K562 (cell line): ENCODE results near the gene RGS6. TPM values are rescaled to one million over a fixed set of nuclear protein-coding genes. Genes with fewer than 3 reads are reported as not detected.

Source experiments
- ATAC-seq: fragments of 200-7000 bp; cut with Tn5 transposase; 3 replicates; pipeline ENCODE4 v1.9.1; 2020; ENCODE audit warnings: moderate library complexity
- BruUV-seq: library from RNA; stranded (reverse); fragments of 400-500 nt; replicated peaks from 2 replicates; lab custom pipeline; 2021; lab: Mats Ljungman, UMichigan
- CTCF ChIA-PET: fragments of 300-600 bp; formaldehyde crosslinking; extraction: SDS; loops from one replicate; lab custom pipeline; 2021; ENCODE audit warnings: low intra/inter-chr PET ratio; lab: Yijun Ruan, JAX
- POLR2A ChIA-PET: fragments of 300-600, 350-650 bp; sonication (Branson Sonifier 250); formaldehyde crosslinking; extraction: SDS; loops from one replicate; lab custom pipeline; 2021; ENCODE audit warnings: antibody characterized with exemption, inconsistent platforms; lab: Yijun Ruan, JAX
- DNase-seq, 4 experiments: peaks; one replicate each; pipeline versions ENCODE4 v3.0.0 to v3.0.0-alpha.2; 2011 to 2018; ENCODE audit warnings: low spot score in 3 of 4, mixed read lengths in 3 of 4; ENCODE audit errors: extremely low read depth in 1 of 4
- FAIRE-seq: peaks from 2 replicates; lab custom pipeline; 2011; peaks lifted over from hg19 to GRCh38; lab: Jason Lieb, UNC
- H2AFZ ChIP-seq: 2 replicates; pipeline ENCODE4 v1.6.0; 2011; ENCODE audit warnings: low read depth, low read length, control low read depth, inconsistent platforms
- H3K27ac ChIP-seq: fragments of 200-600 bp; 3 replicates; pipeline ENCODE4 v1.8.0; 2011; ENCODE audit warnings: low read depth, mild to moderate bottlenecking, control low read depth, inconsistent platforms, low read length, moderate library complexity, mixed read lengths; ENCODE audit errors: extremely low read depth
- H3K27me3 ChIP-seq, 2 experiments: fragments of 300-600 bp in 1 of 2; 2 replicates in 1 of 2; 3 replicates in 1 of 2; pipeline versions ENCODE4 v1.6.0 to v1.8.0; 2011; ENCODE audit warnings: inconsistent platforms in 2 of 2, low read length in 2 of 2, mild to moderate bottlenecking in 1 of 2, mixed read lengths in 1 of 2, moderate library complexity in 1 of 2; ENCODE audit not compliant: control insufficient read depth in 2 of 2, insufficient read depth in 2 of 2
- H3K36me3 ChIP-seq: fragments of 300-600 bp; 3 replicates; pipeline ENCODE4 v1.8.0; 2011; ENCODE audit warnings: mild to moderate bottlenecking, low read length, inconsistent platforms; ENCODE audit not compliant: control insufficient read depth, insufficient read depth
- H3K4me1 ChIP-seq, 2 experiments: fragments of 200-600 bp in 1 of 2; replicated peaks in 1 of 2; 2 replicates in 1 of 2; 3 replicates in 1 of 2; pipeline versions ENCODE4 v1.5.1 to v1.8.0; 2011; ENCODE audit warnings: inconsistent platforms in 2 of 2, low read length in 2 of 2, mild to moderate bottlenecking in 1 of 2, mixed read lengths in 1 of 2, moderate library complexity in 1 of 2; ENCODE audit not compliant: control insufficient read depth in 2 of 2, insufficient read depth in 2 of 2
- H3K4me2 ChIP-seq: 2 replicates; pipeline ENCODE4 v1.6.1; 2011; ENCODE audit warnings: low read length, control low read depth, inconsistent platforms, mixed read lengths; ENCODE audit not compliant: insufficient read depth
- H3K4me3 ChIP-seq: fragments of 200-600 bp; sonication (generic), shearing (Covaris generic); 2 replicates; pipeline ENCODE4 v1.5.1; 2016; ENCODE audit warnings: control low read depth, inconsistent platforms
- H3K79me2 ChIP-seq: fragments of 200-600 bp; 3 replicates; pipeline ENCODE4 v1.8.0; 2011; ENCODE audit warnings: low read length, inconsistent platforms; ENCODE audit not compliant: control insufficient read depth, insufficient read depth
- H3K9ac ChIP-seq, 2 experiments: 2 replicates each; pipeline versions ENCODE4 v1.6.0 to v1.6.1; 2011; ENCODE audit warnings: low read depth in 2 of 2, low read length in 2 of 2, control low read depth in 1 of 2, inconsistent platforms in 1 of 2, mild to moderate bottlenecking in 1 of 2, mixed read lengths in 1 of 2; ENCODE audit not compliant: insufficient read depth in 1 of 2
- H3K9me1 ChIP-seq: one replicate; pipeline ENCODE4 v1.6.0; 2011; ENCODE audit warnings: inconsistent platforms, mild to moderate bottlenecking, low read length, moderate library complexity; ENCODE audit not compliant: control insufficient read depth, insufficient read depth
- H3K9me3 ChIP-seq: replicated peaks from 2 replicates; pipeline ENCODE4 v1.5.1; 2011; ENCODE audit warnings: low read depth, low read length, inconsistent platforms; ENCODE audit not compliant: control insufficient read depth, insufficient read depth
- H4K20me1 ChIP-seq: replicated peaks from 2 replicates; pipeline ENCODE4 v1.6.1; 2011; ENCODE audit warnings: low read length, inconsistent platforms, mixed read lengths; ENCODE audit not compliant: control insufficient read depth, insufficient read depth
- BRCA1 ChIP-seq, 2 experiments: fragments of 450-650 bp in 1 of 2; sonication (generic) in 1 of 2; formaldehyde crosslinking in 1 of 2; IDR thresholded peaks; 2 replicates each; pipeline versions ENCODE4 v1.5.0 to v1.6.1; 2017 to 2020; ENCODE audit warnings: mild to moderate bottlenecking in 1 of 2, missing genetic modification reagents in 1 of 2
- DACH1 ChIP-seq: fragments of 450-650 bp; IDR thresholded peaks from 2 replicates; pipeline ENCODE4 v1.6.1; 2018; ENCODE audit not compliant: partially characterized antibody
- KDM5B ChIP-seq: fragments of 200-600 bp; sonication (generic); IDR thresholded peaks from 2 replicates; pipeline ENCODE4 v1.6.1; 2012; ENCODE audit warnings: low read depth, mild to moderate bottlenecking, moderate library complexity, low read length, control low read depth, inconsistent platforms; ENCODE audit not compliant: insufficient replicate concordance
- MCM2 ChIP-seq: fragments of 450-650 bp; IDR thresholded peaks from 2 replicates; pipeline ENCODE4 v1.6.1; 2017; ENCODE audit warnings: low read depth, mild to moderate bottlenecking
- TAF9B ChIP-seq: fragments of 450-650 bp; IDR thresholded peaks from 2 replicates; pipeline ENCODE4 v1.6.1; 2018; ENCODE audit warnings: mild to moderate bottlenecking; ENCODE audit not compliant: partially characterized antibody
- WGBS: fragments of 100-300 bp; shearing (Covaris generic); methylation state at CpG from one replicate; pipeline ENCODE4 v1.1.6; 2016; ENCODE audit warnings: low coverage, mixed read lengths; ENCODE audit not compliant: insufficient coverage; ENCODE audit errors: missing lambda C conversion rate; 5-methylcytosine and 5-hydroxymethylcytosine counted together
- in situ Hi-C: fragments of 300-500 bp; cut with MboI; formaldehyde crosslinking; loops from 4 replicates; pipeline ENCODE4 v1.15.0; 2018; ENCODE audit warnings: inconsistent platforms, mixed read lengths
- intact Hi-C: fragments of 100-400 bp; cut with micrococcal nuclease; formaldehyde crosslinking; loops from 2 replicates; pipeline ENCODE4 v1.14.2; 2022
- polyA plus RNA-seq, 8 experiments: library from polyadenylated mRNA; depleted of rRNA in 4 of 8; stranded (reverse) in 5 of 8; unstranded in 3 of 8; fragments of >200 nt; fragmentation: Nextera tagmentation in 2 of 8; fragmentation: Illumina TruSeq in 1 of 8; extraction: Ambion mirVana in 2 of 8; extraction: Trizol in 1 of 8; gene quantifications; 2 replicates each; pipeline versions ENCODE4 v1.2.1 to v1.2.3, GENCODE V29; 2011 to 2014; ENCODE audit warnings: inconsistent platforms in 1 of 8, missing spikeins in 1 of 8
- total RNA-seq, 7 experiments: library from RNA; depleted of rRNA in 6 of 7; stranded (reverse); fragments of >200 nt in 6 of 7; fragmentation: Illumina TruSeq in 2 of 7; extraction: Trizol in 2 of 7; gene quantifications; 2 replicates each; pipeline versions ENCODE4 v1.2.1 to v1.2.3, GENCODE V29; 2011 to 2021; ENCODE audit warnings: low replicate concordance in 1 of 7
- TF ChIP-seq, protein P1 (sequence below), 2 experiments: IDR thresholded peaks in 1 of 2; conservative IDR thresholded peaks in 1 of 2; 2 replicates each; pipeline ENCODE4 v1.6.1; 2016; ENCODE audit warnings: low read depth in 2 of 2, mild to moderate bottlenecking in 1 of 2, missing compliant biosample characterization in 1 of 2, missing genetic modification characterization in 1 of 2, moderate library complexity in 1 of 2
- TF ChIP-seq, protein P2 (sequence below): fragments of 250-450 bp; sonication (Bioruptor Pico); IDR thresholded peaks from 2 replicates; pipeline ENCODE4 v1.8.0; 2021; ENCODE audit warnings: moderate library complexity, mild to moderate bottlenecking, inconsistent platforms

Gene RGS6
- total and polyA plus RNA-seq, 9 of the 15 experiments (the other 6 are each of a cell fraction or from before 2014, with no cell fraction given) = not detected

DNA sequence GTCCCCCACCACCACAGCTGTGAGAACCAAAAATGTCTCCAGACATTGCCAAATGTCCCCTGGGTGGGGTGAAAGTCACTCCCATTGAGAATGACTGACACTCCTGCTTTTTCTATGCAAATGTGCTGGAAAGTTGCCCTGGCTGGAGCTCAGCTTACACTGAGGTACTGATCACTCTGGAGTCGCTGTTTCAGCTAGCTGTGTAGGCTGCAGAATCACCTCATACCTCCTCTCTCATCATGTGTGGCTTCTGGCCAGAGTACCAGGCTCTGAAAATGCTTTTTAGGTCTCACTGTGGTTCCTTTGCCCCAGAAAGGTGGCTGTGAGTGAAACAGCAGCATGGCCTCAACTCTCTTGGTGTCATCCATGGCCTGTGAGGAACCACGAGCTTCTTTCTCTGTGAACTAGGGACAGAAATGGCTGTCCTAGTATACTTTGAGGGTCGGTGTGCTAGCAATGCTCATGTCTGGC is 547.3 kb downstream of the RGS6 start (continued):
- TF ChIP-seq, protein P1, sequence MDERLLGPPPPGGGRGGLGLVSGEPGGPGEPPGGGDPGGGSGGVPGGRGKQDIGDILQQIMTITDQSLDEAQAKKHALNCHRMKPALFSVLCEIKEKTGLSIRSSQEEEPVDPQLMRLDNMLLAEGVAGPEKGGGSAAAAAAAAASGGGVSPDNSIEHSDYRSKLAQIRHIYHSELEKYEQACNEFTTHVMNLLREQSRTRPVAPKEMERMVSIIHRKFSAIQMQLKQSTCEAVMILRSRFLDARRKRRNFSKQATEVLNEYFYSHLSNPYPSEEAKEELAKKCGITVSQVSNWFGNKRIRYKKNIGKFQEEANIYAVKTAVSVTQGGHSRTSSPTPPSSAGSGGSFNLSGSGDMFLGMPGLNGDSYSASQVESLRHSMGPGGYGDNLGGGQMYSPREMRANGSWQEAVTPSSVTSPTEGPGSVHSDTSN (CRISPR knock-in tag; IDR thresholded peaks at IDR 0.05; ENCODE audit: low read depth) = no peak
- TF ChIP-seq, protein P1 (tag; conservative IDR thresholded peaks at IDR 0.05; ENCODE audit: low read depth) = peak; percentile 60
- no peak for TF ChIP-seq TAF9B
- no peak for TF ChIP-seq DACH1

DNA sequence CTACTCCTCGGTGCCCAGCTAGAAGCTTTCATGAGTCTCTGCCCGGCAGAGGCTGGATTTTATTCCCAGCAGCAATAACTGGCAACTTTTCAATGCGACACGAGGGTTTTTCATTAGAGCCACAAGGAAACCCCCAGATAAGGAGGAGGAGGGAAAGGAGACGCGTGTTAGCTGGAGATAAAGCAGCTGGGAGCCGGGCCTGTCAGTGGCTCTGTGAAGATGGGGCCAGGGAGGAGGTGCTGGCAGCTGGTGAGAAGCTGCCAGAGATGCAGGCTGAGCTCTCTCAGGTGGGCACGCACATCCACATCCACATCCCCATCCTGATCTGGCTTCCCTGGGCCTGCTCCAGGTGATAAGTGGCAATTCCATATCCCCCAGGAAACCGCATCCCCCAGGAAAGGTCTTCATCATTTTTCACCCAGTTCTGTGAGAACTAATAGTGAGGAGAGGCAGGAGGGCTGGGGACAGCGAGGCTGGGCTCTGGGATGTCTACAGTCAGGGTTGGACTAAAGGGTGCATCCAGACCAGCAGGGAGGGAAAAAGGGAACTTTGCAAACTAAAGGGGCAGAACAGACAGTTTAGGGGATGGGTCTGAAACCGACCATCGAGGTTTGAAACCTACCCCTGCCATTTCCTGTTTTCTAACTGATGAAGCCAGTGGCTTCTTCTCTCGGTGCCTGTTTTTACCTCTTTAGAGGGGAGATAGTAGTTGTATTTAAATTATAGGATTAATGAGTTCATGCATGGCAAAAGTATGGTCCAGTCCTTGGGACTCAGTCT is 548.4 kb downstream of the RGS6 start:
- no peak overlapping the region for H3K27ac ChIP-seq
- no peak overlapping the region for H3K4me2 ChIP-seq
- DNase-seq (peak; percentile 41 to 76 (median 56)), ATAC-seq (peak; percentile 87), FAIRE-seq (no peak)
- WGBS = 2% methylated on average over 12 of the region's 13 CpGs
- POLR2A ChIA-PET = no interaction called here
- in situ Hi-C loops (no loop called here), intact Hi-C loops (no loop called here)
- no peaks in the 10 kb centered on the region for H3K9me1 ChIP-seq
- H3K9ac ChIP-seq = no peak overlapping the region
- H3K79me2 ChIP-seq = no peaks in the 10 kb centered on the region
- CTCF ChIA-PET = no interaction called here
- no peaks in the 10 kb centered on the region for H3K9me3 ChIP-seq
- H3K27me3 ChIP-seq = peaks cover 0 to 5% of the 10 kb centered on the region in 2 experiments; a peak in 1 of 5 replicates
- no peaks in the 10 kb centered on the region for H4K20me1 ChIP-seq
- H3K4me1 ChIP-seq = peaks cover 5 to 19% of the 10 kb centered on the region in 2 experiments; a peak in 3 of 5 replicates
- BruUV-seq = no TSS peak
- H3K36me3 ChIP-seq = no peaks in the 10 kb centered on the region
- H3K4me3 ChIP-seq = no peak overlapping the region
- H2AFZ ChIP-seq = no peak overlapping the region
- TF ChIP-seq, protein P2, sequence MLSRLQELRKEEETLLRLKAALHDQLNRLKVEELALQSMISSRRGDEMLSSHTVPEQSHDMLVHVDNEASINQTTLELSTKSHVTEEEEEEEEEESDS (CRISPR knock-in tag) = no peak
- TF ChIP-seq BRCA1 (IDR thresholded peaks at IDR 0.05) (no peak), BRCA1 (CRISPR knock-in tag; IDR thresholded peaks at IDR 0.05) (no peak), MCM2 (no peak), KDM5B (no peak)
